Measurements from ENCODE around the gene TYMS.

Gene TYMS

GRCh38 chr18:657311-658000 is at the start of gene TYMS:
TSS of gene TYMS (plus strand) at chr18:657653. CDS start at chr18:657743, 90 bp downstream.
- DNase-seq (ENCODE audit: low read depth): no peak
- peak within 1 kb of the TSS; percentile 96 for H3K4me3 ChIP-seq (ENCODE audit: low read depth, low read length)

- DNase-seq (ENCODE audit: low read depth): no peak
- no peak overlapping the region for H3K4me3 ChIP-seq (ENCODE audit: low read depth, low read length)
These were observed 49.5 kb upstream of the TYMS start for GRCh38 chr18:607930-608329.

- H3K4me3 ChIP-seq (ENCODE audit: low read depth, low read length): no peak overlapping the region
- DNase-seq (ENCODE audit: low read depth): no peak
These were observed 47.1 kb upstream of the TYMS start for GRCh38 chr18:610214-610928.

- H3K4me3 ChIP-seq (ENCODE audit: low read depth, low read length): no peak overlapping the region
- DNase-seq (ENCODE audit: low read depth): no peak
These were observed 45.3 kb upstream of the TYMS start for GRCh38 chr18:612156-612555.

GRCh38 chr18:614193-614592 is 43.3 kb upstream of the TYMS start:
- no peak overlapping the region for H3K4me3 ChIP-seq (ENCODE audit: low read depth, low read length)
- DNase-seq (ENCODE audit: low read depth): no peak

GRCh38 chr18:615092-615521 is 42.3 kb upstream of the TYMS start:
- DNase-seq (ENCODE audit: low read depth): no peak
- H3K4me3 ChIP-seq (ENCODE audit: low read depth, low read length): no peak overlapping the region

GRCh38 chr18:615773-616172 is 41.7 kb upstream of the TYMS start:
- DNase-seq (ENCODE audit: low read depth): no peak

GRCh38 chr18:616380-616995 is 41.0 kb upstream of the TYMS start:
- H3K4me3 ChIP-seq (ENCODE audit: low read depth, low read length): no peak overlapping the region
- DNase-seq (ENCODE audit: low read depth): peak; percentile 15

More at GRCh38 chr18:615773-616172, 41.7 kb upstream of the TYMS start:
- H3K4me3 ChIP-seq (ENCODE audit: low read depth, low read length): no peak overlapping the region

GRCh38 chr18:617970-618504 is 39.4 kb upstream of the TYMS start:
- no peak for DNase-seq (ENCODE audit: low read depth)
- H3K4me3 ChIP-seq (ENCODE audit: low read depth, low read length): no peak overlapping the region

GRCh38 chr18:618618-619017 is 38.8 kb upstream of the TYMS start:
- H3K4me3 ChIP-seq (ENCODE audit: low read depth, low read length): no peak overlapping the region
- no peak for DNase-seq (ENCODE audit: low read depth)

- no peak overlapping the region for H3K4me3 ChIP-seq (ENCODE audit: low read depth, low read length)
- no peak for DNase-seq (ENCODE audit: low read depth)
These were observed 36.0 kb upstream of the TYMS start for GRCh38 chr18:621291-622043.

GRCh38 chr18:622289-622688 is 35.2 kb upstream of the TYMS start:
- no peak for DNase-seq (ENCODE audit: low read depth)
- H3K4me3 ChIP-seq (ENCODE audit: low read depth, low read length): no peak overlapping the region

GRCh38 chr18:623761-624620 is 33.5 kb upstream of the TYMS start:
- H3K4me3 ChIP-seq (ENCODE audit: low read depth, low read length): no peak overlapping the region
- peak; percentile 38 for DNase-seq (ENCODE audit: low read depth)

GRCh38 chr18:627231-627630 is 30.2 kb upstream of the TYMS start:
- no peak for DNase-seq (ENCODE audit: low read depth)
- no peak overlapping the region for H3K4me3 ChIP-seq (ENCODE audit: low read depth, low read length)

GRCh38 chr18:629269-630150 is 27.9 kb upstream of the TYMS start:
- no peak overlapping the region for H3K4me3 ChIP-seq (ENCODE audit: low read depth, low read length)
- DNase-seq (ENCODE audit: low read depth): no peak

GRCh38 chr18:631560-631959 is 25.9 kb upstream of the TYMS start:
- DNase-seq (ENCODE audit: low read depth): no peak
- no peak overlapping the region for H3K4me3 ChIP-seq (ENCODE audit: low read depth, low read length)

GRCh38 chr18:634551-635045 is 22.9 kb upstream of the TYMS start:
- no peak for DNase-seq (ENCODE audit: low read depth)
- H3K4me3 ChIP-seq (ENCODE audit: low read depth, low read length): no peak overlapping the region

- no peak overlapping the region for H3K4me3 ChIP-seq (ENCODE audit: low read depth, low read length)
- no peak for DNase-seq (ENCODE audit: low read depth)
These were observed 22.3 kb upstream of the TYMS start for GRCh38 chr18:635171-635570.
